Activated CD8-positive, alpha-beta T cell treated with anti-CD3 and anti-CD28 coated beads for 36 hours (primary cell): ENCODE data around the gene MYLK. TPM values are rescaled to one million over a fixed set of nuclear protein-coding genes. Genes with fewer than 3 reads are reported as not detected.

Experiments used
- ATAC-seq: fragments of 200-7000 bp; cut with Tn5 transposase; one replicate; pipeline ENCODE4 v1.10.0; 2021; ENCODE audit warnings: mild to moderate bottlenecking, moderate library complexity
- CTCF ChIA-PET: fragments of 350-600 bp; sonication (Branson Sonifier 250); formaldehyde crosslinking; loops from one replicate; lab custom pipeline; 2021; ENCODE audit warnings: antibody characterized with exemption; lab: Charles Lee
- POLR2A ChIA-PET: fragments of 350-600 bp; sonication (Branson Sonifier 250); formaldehyde crosslinking; loops from one replicate; lab custom pipeline; 2021; ENCODE audit warnings: antibody characterized with exemption; lab: Charles Lee
- DNase-seq: peaks from one replicate; pipeline ENCODE4 v3.0.0-alpha.2; 2020
- H3K27ac Mint-ChIP-seq: one replicate; pipeline ENCODE4 v1.8.0; 2021; ENCODE audit warnings: mild to moderate bottlenecking, mixed read lengths
- H3K27me3 Mint-ChIP-seq: one replicate; pipeline ENCODE4 v1.8.0; 2021; ENCODE audit warnings: mixed read lengths
- H3K36me3 Mint-ChIP-seq: one replicate; pipeline ENCODE4 v1.8.0; 2021; ENCODE audit warnings: low read depth, mixed read lengths
- H3K4me1 Mint-ChIP-seq: one replicate; pipeline ENCODE4 v1.8.0; 2021; ENCODE audit warnings: low read depth, mixed read lengths
- H3K4me3 Mint-ChIP-seq: one replicate; pipeline ENCODE4 v1.8.0; 2021; ENCODE audit warnings: mild to moderate bottlenecking, moderate library complexity, mixed read lengths
- H3K9me3 Mint-ChIP-seq: one replicate; pipeline ENCODE4 v1.8.0; 2021; ENCODE audit warnings: mixed read lengths
- CTCF ChIP-seq: fragments of 200-600 bp; IDR thresholded peaks from one replicate; pipeline ENCODE4 v1.8.0; 2022; ENCODE audit warnings: antibody characterized with exemption, mild to moderate bottlenecking
- intact Hi-C: fragments of 100-400 bp; cut with micrococcal nuclease; formaldehyde crosslinking; loops from one replicate; pipeline ENCODE4 v1.10.0; 2022
- total RNA-seq, 2 experiments: library from RNA; stranded (reverse); gene quantifications; one replicate each; pipeline ENCODE4 v1.2.3, GENCODE V29; 2021

Gene MYLK
- total RNA-seq, 2 experiments from 2014 or later = 0.34 TPM; not detected in 1

DNA sequence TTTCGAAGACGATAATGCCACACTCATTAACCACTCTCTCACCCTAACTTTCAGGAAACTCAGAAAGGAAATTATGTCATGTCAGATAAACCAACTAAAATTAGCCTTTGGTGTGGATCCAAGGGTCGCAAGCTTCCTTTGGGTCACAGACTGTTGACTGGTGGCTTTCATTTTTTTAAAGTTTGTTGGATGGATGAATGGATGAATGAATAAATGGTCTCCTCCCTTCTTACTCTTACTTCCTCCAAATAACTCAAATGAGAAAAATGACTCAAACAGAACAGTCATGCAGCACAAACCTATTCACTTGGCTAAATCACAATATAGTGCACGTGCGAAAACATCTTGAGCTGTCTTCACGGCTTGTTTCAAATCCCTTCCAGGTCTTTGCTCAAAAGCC is 216.3 kb downstream of the MYLK start:
- Mint-ChIP-seq H3K27me3 (peaks cover 15% of the 10 kb centered on the region), H3K9me3 (no peaks in the 10 kb centered on the region), H3K27ac (no peak overlapping the region), H3K4me1 (peaks cover 3% of the 10 kb centered on the region), H3K4me3 (no peak overlapping the region), H3K36me3 (no peaks in the 10 kb centered on the region)
- POLR2A ChIA-PET = no interaction called here
- CTCF ChIA-PET = no interaction called here
- TF ChIP-seq CTCF = no peak
- ATAC-seq = no peak
- DNase-seq = no peak
- intact Hi-C loops = no loop called here

- H3K27ac Mint-ChIP-seq = no peak overlapping the region
- no peak for TF ChIP-seq CTCF
- no peaks in the 10 kb centered on the region for H3K9me3 Mint-ChIP-seq
- POLR2A ChIA-PET = no interaction called here
- peaks cover 3% of the 10 kb centered on the region for H3K4me1 Mint-ChIP-seq
- no peaks in the 10 kb centered on the region for H3K36me3 Mint-ChIP-seq
- DNase-seq = no peak
- H3K4me3 Mint-ChIP-seq = no peak overlapping the region
- ATAC-seq = no peak
- peaks cover 11% of the 10 kb centered on the region for H3K27me3 Mint-ChIP-seq
- intact Hi-C loops = no loop called here
- CTCF ChIA-PET = interaction anchor here (1.4 to 2.9 kb wide), 2 partner anchors 11 to 23 kb away, joined by 3 to 9 read pairs; no protein-coding TSS in a partner anchor
Measured at GRCh38 chr3:123664753-123665152, 219.4 kb downstream of the MYLK start.

DNA sequence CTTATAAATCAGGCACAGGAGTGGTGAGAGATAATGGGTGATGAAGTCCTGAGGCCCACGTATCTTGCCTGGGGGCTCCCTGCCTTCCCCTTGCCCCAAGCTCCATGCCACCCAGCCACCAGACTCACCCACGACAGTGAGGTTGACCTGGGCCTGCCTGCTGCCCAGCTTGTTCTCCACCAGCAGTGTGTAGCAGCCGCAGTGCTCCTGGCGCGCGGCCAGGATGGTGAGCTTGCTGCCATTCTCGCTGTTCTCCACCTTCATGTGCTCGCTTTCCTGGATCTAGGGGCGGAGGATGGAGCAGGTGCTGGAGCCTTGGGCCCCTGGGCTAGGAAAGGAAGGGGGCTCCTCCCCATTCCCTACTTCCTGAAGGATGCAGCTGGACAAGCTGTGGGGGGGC is 220.2 kb downstream of the MYLK start:
- Mint-ChIP-seq H3K27me3 (peaks cover 11% of the 10 kb centered on the region), H3K4me1 (peaks cover 3% of the 10 kb centered on the region), H3K27ac (no peak overlapping the region), H3K4me3 (no peak overlapping the region), H3K36me3 (no peaks in the 10 kb centered on the region), H3K9me3 (no peaks in the 10 kb centered on the region)
- TF ChIP-seq CTCF = no peak
- intact Hi-C loops = no loop called here
- ChIA-PET CTCF (interaction anchor here (1.1 to 1.4 kb wide), 2 partner anchors 11 to 60 kb away, joined by 3 to 4 read pairs; no protein-coding TSS in a partner anchor), POLR2A (no interaction called here)
- ATAC-seq = no peak
- DNase-seq = no peak

- TF ChIP-seq CTCF = no peak
- ChIA-PET POLR2A (no interaction called here), CTCF (interaction anchor here (1.1 to 3.0 kb wide), 2 partner anchors 20 to 61 kb away, joined by 3 to 11 read pairs; no protein-coding TSS in a partner anchor)
- Mint-ChIP-seq H3K9me3 (no peaks in the 10 kb centered on the region), H3K4me3 (no peak overlapping the region), H3K4me1 (no peaks in the 10 kb centered on the region), H3K27ac (no peak overlapping the region), H3K27me3 (peaks cover 11% of the 10 kb centered on the region), H3K36me3 (no peaks in the 10 kb centered on the region)
- intact Hi-C loops = no loop called here
- ATAC-seq (no peak), DNase-seq (no peak)
Measured at GRCh38 chr3:123661973-123662372, 222.2 kb downstream of the MYLK start.

DNA sequence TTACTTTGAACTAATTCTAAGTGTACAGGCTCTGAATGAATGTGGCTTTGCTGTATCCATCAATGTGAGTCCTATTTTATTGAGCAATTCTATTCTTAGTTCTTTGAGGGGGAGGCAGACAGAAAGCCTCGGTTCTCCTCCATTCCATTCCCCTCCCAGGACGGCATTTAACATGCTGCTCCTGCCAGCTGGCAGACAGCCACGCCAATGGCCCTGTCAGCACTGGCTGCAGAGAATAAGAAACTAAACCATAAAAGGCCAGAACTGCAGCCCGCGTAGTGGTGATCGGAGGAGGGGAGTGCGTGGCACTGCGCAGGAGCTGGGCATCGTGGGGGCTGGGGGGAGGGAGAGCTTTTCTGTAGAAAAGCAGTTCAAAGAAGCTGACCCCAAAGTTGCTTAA is 223.2 kb downstream of the MYLK start:
- intact Hi-C loops = no loop called here
- no peak for TF ChIP-seq CTCF
- H3K4me1 Mint-ChIP-seq = no peaks in the 10 kb centered on the region
- ChIA-PET POLR2A (no interaction called here), CTCF (interaction anchor here (0.9 to 3.0 kb wide), 4 partner anchors 9 to 62 kb away, joined by 3 to 12 read pairs (median 7); no protein-coding TSS in a partner anchor)
- no peak overlapping the region for H3K4me3 Mint-ChIP-seq
- DNase-seq (no peak), ATAC-seq (no peak)
- H3K9me3 Mint-ChIP-seq = no peaks in the 10 kb centered on the region
- no peak overlapping the region for H3K27ac Mint-ChIP-seq
- H3K36me3 Mint-ChIP-seq = no peaks in the 10 kb centered on the region
- H3K27me3 Mint-ChIP-seq = peaks cover 6% of the 10 kb centered on the region
